H9 (cell line): Measurements from ENCODE around the gene ST6GALNAC6. TPM values are rescaled to one million over a fixed set of nuclear protein-coding genes. Genes with fewer than 3 reads are reported as not detected.

Experiments
- DNase-seq: peaks from one replicate; pipeline ENCODE4 v3.0.0-alpha.2; 2017
- H2AFZ ChIP-seq: one replicate; pipeline ENCODE4 v1.6.1; 2013; ENCODE audit warnings: mild to moderate bottlenecking, low read length, control low read depth, moderate library complexity
- H2AK5ac ChIP-seq: 2 replicates; pipeline ENCODE4 v1.6.1; 2013; ENCODE audit warnings: low read length, control low read depth, mixed read lengths; ENCODE audit not compliant: insufficient read length
- H2BK120ac ChIP-seq: one replicate; pipeline ENCODE4 v1.6.1; 2013; ENCODE audit warnings: low read depth, mild to moderate bottlenecking, low read length, control low read depth, inconsistent platforms; ENCODE audit not compliant: poor library complexity, severe bottlenecking
- H2BK12ac ChIP-seq: 2 replicates; pipeline ENCODE4 v1.6.1; 2013; ENCODE audit warnings: low read length, control low read depth, mixed read lengths, low read depth; ENCODE audit not compliant: insufficient read length
- H2BK15ac ChIP-seq: 2 replicates; pipeline ENCODE4 v1.6.1; 2013; ENCODE audit warnings: low read depth, low read length, control low read depth
- H2BK20ac ChIP-seq: one replicate; pipeline ENCODE4 v1.6.1; 2013; ENCODE audit warnings: low read depth, mild to moderate bottlenecking, low read length, control low read depth, inconsistent platforms; ENCODE audit not compliant: poor library complexity, severe bottlenecking
- H2BK5ac ChIP-seq: 2 replicates; pipeline ENCODE4 v1.6.1; 2013; ENCODE audit warnings: low read length, control low read depth, mixed read lengths; ENCODE audit not compliant: insufficient read length
- H3K14ac ChIP-seq: 2 replicates; pipeline ENCODE4 v1.6.1; 2013; ENCODE audit warnings: low read length, control low read depth; ENCODE audit not compliant: insufficient read depth
- H3K18ac ChIP-seq: 2 replicates; pipeline ENCODE4 v1.6.1; 2013; ENCODE audit warnings: low read depth, mild to moderate bottlenecking, mixed read lengths, low read length, control low read depth; ENCODE audit not compliant: insufficient read length
- H3K23ac ChIP-seq: 2 replicates; pipeline ENCODE4 v1.6.1; 2013; ENCODE audit warnings: low read length, control low read depth, mixed read lengths, low read depth; ENCODE audit not compliant: insufficient read length
- H3K23me2 ChIP-seq: 2 replicates; pipeline ENCODE4 v1.6.1; 2013; ENCODE audit warnings: low read depth, mild to moderate bottlenecking, mixed read lengths, low read length, control low read depth; ENCODE audit not compliant: insufficient read length, poor library complexity, severe bottlenecking
- H3K27ac ChIP-seq: 2 replicates; pipeline ENCODE4 v1.5.1; 2013; ENCODE audit warnings: low read length, control low read depth, mixed read lengths, low read depth; ENCODE audit not compliant: insufficient read length
- H3K27me3 ChIP-seq: 2 replicates; pipeline ENCODE4 v1.6.1; 2013; ENCODE audit warnings: low read length, control low read depth, inconsistent platforms; ENCODE audit not compliant: insufficient read depth
- H3K4ac ChIP-seq: 2 replicates; pipeline ENCODE4 v1.6.1; 2013; ENCODE audit warnings: low read depth, mild to moderate bottlenecking, control low read depth, inconsistent platforms, low read length, moderate library complexity
- H3K4me1 ChIP-seq: 2 replicates; pipeline ENCODE4 v1.6.1; 2013; ENCODE audit warnings: low read length, control low read depth, inconsistent platforms; ENCODE audit not compliant: insufficient read depth
- H3K4me2 ChIP-seq: 2 replicates; pipeline ENCODE4 v1.6.1; 2013; ENCODE audit warnings: low read length, control low read depth, mixed read lengths; ENCODE audit not compliant: insufficient read length, insufficient read depth
- H3K56ac ChIP-seq: 2 replicates; pipeline ENCODE4 v1.6.1; 2013; ENCODE audit warnings: low read depth, mild to moderate bottlenecking, mixed read lengths, low read length, control low read depth; ENCODE audit not compliant: insufficient read length
- H3K79me1 ChIP-seq: 2 replicates; pipeline ENCODE4 v1.6.1; 2013; ENCODE audit warnings: low read depth, mild to moderate bottlenecking, moderate library complexity, low read length, control low read depth, inconsistent platforms; ENCODE audit not compliant: insufficient read depth, poor library complexity, severe bottlenecking
- H3K79me2 ChIP-seq: 2 replicates; pipeline ENCODE4 v1.6.1; 2013; ENCODE audit warnings: low read length, control low read depth, inconsistent platforms; ENCODE audit not compliant: insufficient read depth
- H3K9ac ChIP-seq: 2 replicates; pipeline ENCODE4 v1.6.1; 2013; ENCODE audit warnings: low read length, control low read depth, mixed read lengths; ENCODE audit not compliant: insufficient read length; ENCODE audit errors: extremely low read depth
- H3K9me3 ChIP-seq: one replicate; pipeline ENCODE4 v1.6.1; 2013; ENCODE audit warnings: low read depth, low read length, inconsistent platforms; ENCODE audit not compliant: control insufficient read depth
- H3T11ph ChIP-seq: one replicate; pipeline ENCODE4 v1.6.1; 2013; ENCODE audit warnings: mild to moderate bottlenecking, low read length, control low read depth, inconsistent platforms
- H4K20me1 ChIP-seq: one replicate; pipeline ENCODE4 v1.6.1; 2013; ENCODE audit not compliant: control insufficient read depth, insufficient read length, insufficient read depth
- H4K5ac ChIP-seq: 2 replicates; pipeline ENCODE4 v1.6.1; 2013; ENCODE audit warnings: low read depth, mild to moderate bottlenecking, mixed read lengths, low read length, control low read depth; ENCODE audit not compliant: insufficient read length
- H4K8ac ChIP-seq: replicated peaks from 2 replicates; pipeline ENCODE4 v1.6.1; 2013; ENCODE audit warnings: low read length, control low read depth, mixed read lengths, low read depth; ENCODE audit not compliant: insufficient read length
- H4K91ac ChIP-seq: 2 replicates; pipeline ENCODE4 v1.6.1; 2013; ENCODE audit warnings: low read depth, mild to moderate bottlenecking, moderate library complexity, mixed read lengths, low read length, control low read depth; ENCODE audit not compliant: insufficient read length
- H3K27ac Mint-ChIP-seq, 3 experiments: 2 replicates in 2 of 3; 3 replicates in 1 of 3; pipeline ENCODE4 v1.8.0; 2020 to 2021; ENCODE audit warnings: mixed read lengths in 3 of 3, mild to moderate bottlenecking in 1 of 3, moderate library complexity in 1 of 3
- H3K27me3 Mint-ChIP-seq: 2 replicates; pipeline ENCODE4 v1.8.0; 2021; ENCODE audit warnings: low read depth, mild to moderate bottlenecking, moderate library complexity, mixed read lengths
- H3K36me3 Mint-ChIP-seq, 3 experiments: 2 replicates in 2 of 3; 3 replicates in 1 of 3; pipeline ENCODE4 v1.8.0; 2020 to 2021; ENCODE audit warnings: low read depth in 3 of 3, mixed read lengths in 3 of 3; ENCODE audit not compliant: insufficient read depth in 1 of 3
- H3K4me1 Mint-ChIP-seq, 2 experiments: 2 replicates each; pipeline ENCODE4 v1.8.0; 2020; ENCODE audit warnings: mixed read lengths in 2 of 2
- H3K4me3 Mint-ChIP-seq, 2 experiments: 2 replicates in 1 of 2; 3 replicates in 1 of 2; pipeline ENCODE4 v1.8.0; 2020 to 2021; ENCODE audit warnings: mild to moderate bottlenecking in 2 of 2, mixed read lengths in 2 of 2, moderate library complexity in 1 of 2
- H3K9me3 Mint-ChIP-seq, 2 experiments: 2 replicates in 1 of 2; 3 replicates in 1 of 2; pipeline ENCODE4 v1.8.0; 2020; ENCODE audit warnings: mild to moderate bottlenecking in 2 of 2, mixed read lengths in 2 of 2, moderate library complexity in 1 of 2
- CTCF ChIP-seq: fragments of 200-600 bp; sonication (generic); conservative IDR thresholded peaks from 3 replicates; pipeline ENCODE4 v1.8.0; 2021; ENCODE audit warnings: antibody characterized with exemption, mild to moderate bottlenecking
- WGBS: extraction: QIAGEN DNeasy Blood & Tissue Kit; methylation state at CpG from one replicate; pipeline ENCODE4 v1.1.7; 2013; ENCODE audit warnings: missing lambda C conversion rate, low lambda C conversion rate, mixed read lengths; ENCODE audit not compliant: insufficient read length; ENCODE audit errors: extremely low coverage; 5-methylcytosine and 5-hydroxymethylcytosine counted together
- total RNA-seq: library from RNA; stranded (reverse); gene quantifications from 2 replicates; pipeline ENCODE4 v1.2.1, GENCODE V29; 2021

The ST6GALNAC6 gene
- total RNA-seq, 1 experiment from 2014 or later, result 29.8 TPM

- no peak overlapping the region for H3K56ac ChIP-seq
- H2AFZ ChIP-seq, result no peak overlapping the region
- no peaks in the 10 kb centered on the region for H3K9me3 ChIP-seq
- H2BK12ac ChIP-seq, result no peak overlapping the region
- H4K20me1 ChIP-seq, result peaks cover 2% of the 10 kb centered on the region
- no peak for TF ChIP-seq CTCF
- peaks cover 0 to 3% (median 0%) of the 10 kb centered on the region in 3 experiments; a peak in 3 of 7 replicates for H3K36me3 Mint-ChIP-seq
- no peak overlapping the region for H2BK120ac ChIP-seq
- no peak overlapping the region for H2AK5ac ChIP-seq
- no CpG with 5 or more reads among the region's 8 CpGs for WGBS
- H3K4ac ChIP-seq, result no peak overlapping the region
- no peak for DNase-seq
- H3T11ph ChIP-seq, result no peak overlapping the region
- H3K79me2 ChIP-seq, result no peaks in the 10 kb centered on the region
- no peak overlapping the region for H3K18ac ChIP-seq
- no peak overlapping the region for H2BK20ac ChIP-seq
- peaks cover 2% of the 10 kb centered on the region; the same call in 1 of the 2 replicates for H3K27me3 ChIP-seq
- no peak overlapping the region for H4K91ac ChIP-seq
- H3K9me3 Mint-ChIP-seq, result no peaks in the 10 kb centered on the region; a peak in 1 of 5 replicates
- H3K27me3 Mint-ChIP-seq, result peaks cover 26% of the 10 kb centered on the region
- H3K14ac ChIP-seq, result no peak overlapping the region
- no peak overlapping the region for H4K5ac ChIP-seq
- H3K4me2 ChIP-seq, result no peak overlapping the region
- no peak overlapping the region for H4K8ac ChIP-seq
- no peak overlapping the region for H3K23ac ChIP-seq
- H3K9ac ChIP-seq, result no peak overlapping the region
- H3K79me1 ChIP-seq, result no peaks in the 10 kb centered on the region
- peaks cover 2% of the 10 kb centered on the region; the same call in 1 of the 2 replicates for H3K4me1 ChIP-seq
- H2BK15ac ChIP-seq, result no peak overlapping the region
- no peak overlapping the region for H3K4me3 Mint-ChIP-seq
- H3K27ac Mint-ChIP-seq, result 0 out of 7 replicates have a peak overlapping the region, but pooled peaks of 1 of the 3 experiments have one; percentile 38
- no peak overlapping the region for H3K27ac ChIP-seq
- peaks cover 5% of the 10 kb centered on the region for H3K23me2 ChIP-seq
- H2BK5ac ChIP-seq, result no peak overlapping the region
- H3K4me1 Mint-ChIP-seq, result peaks cover 15 to 17% of the 10 kb centered on the region in 2 experiments
These were observed 19.9 kb upstream of the ST6GALNAC6 start for GRCh38 chr9:127919253-127919815.
